Measurements from ENCODE around the gene ENTPD1. TPM values are rescaled to one million over a fixed set of nuclear protein-coding genes. Genes with fewer than 3 reads are reported as not detected.
"Not testable (repeated sequence)": the region's sequence is repeated elsewhere in the genome, so short reads cannot be mapped to it uniquely, and the experiment has no call there.

ENTPD1 gene, protein sequence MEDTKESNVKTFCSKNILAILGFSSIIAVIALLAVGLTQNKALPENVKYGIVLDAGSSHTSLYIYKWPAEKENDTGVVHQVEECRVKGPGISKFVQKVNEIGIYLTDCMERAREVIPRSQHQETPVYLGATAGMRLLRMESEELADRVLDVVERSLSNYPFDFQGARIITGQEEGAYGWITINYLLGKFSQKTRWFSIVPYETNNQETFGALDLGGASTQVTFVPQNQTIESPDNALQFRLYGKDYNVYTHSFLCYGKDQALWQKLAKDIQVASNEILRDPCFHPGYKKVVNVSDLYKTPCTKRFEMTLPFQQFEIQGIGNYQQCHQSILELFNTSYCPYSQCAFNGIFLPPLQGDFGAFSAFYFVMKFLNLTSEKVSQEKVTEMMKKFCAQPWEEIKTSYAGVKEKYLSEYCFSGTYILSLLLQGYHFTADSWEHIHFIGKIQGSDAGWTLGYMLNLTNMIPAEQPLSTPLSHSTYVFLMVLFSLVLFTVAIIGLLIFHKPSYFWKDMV
- polyA plus RNA-seq (ENCODE audit: low read depth in 6 of 6), result 10 to 100 TPM; 39.0 to 59.2 (median 48.9) TPM

DNA sequence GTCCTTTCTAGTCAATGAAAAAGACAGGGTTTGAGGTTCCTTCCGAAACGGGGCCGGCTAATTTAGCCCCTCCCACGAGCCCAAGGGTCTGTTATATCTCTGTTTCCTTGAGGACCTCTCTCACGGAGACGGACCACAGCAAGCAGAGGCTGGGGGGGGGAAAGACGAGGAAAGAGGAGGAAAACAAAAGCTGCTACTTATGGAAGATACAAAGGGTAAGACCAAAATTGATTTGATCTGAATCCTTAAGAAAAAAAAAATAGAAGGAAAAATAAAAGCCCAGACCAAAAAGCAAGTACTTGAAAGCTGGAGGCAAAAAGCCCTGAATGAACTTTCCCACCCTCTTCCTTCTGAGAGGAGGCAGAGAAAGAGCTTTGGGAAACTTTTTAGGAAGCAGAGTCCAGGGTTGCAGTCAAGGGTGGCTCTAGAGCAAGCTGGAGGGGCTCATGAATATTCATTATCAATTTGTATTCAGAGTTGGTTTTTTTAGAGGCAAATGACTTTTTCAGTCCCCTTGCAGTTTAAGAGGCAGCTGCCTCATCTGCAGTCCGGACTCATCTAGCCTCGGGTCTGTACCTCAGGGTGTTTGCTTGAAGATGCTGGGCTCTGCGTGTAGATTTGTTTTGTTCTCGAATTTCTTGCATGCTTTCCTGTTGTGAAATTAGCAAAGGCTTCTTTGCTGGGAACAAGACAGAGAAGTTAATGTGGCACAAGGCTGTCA lies at the start of gene ENTPD1:
Gene ENTPD1 (plus strand): TSS at position 123 of the 721 bp plus-strand sequence. CDS start 77 bp downstream, at position 200.
- ATAC-seq (ENCODE audit: low read depth in 2 of 2), result peak; percentile 5
- peaks cover 53 to 75% (median 73%) of the 10 kb centered on the region in 3 donors for H3K4me1 Mint-ChIP-seq
- peak; percentile 31 for DNase-seq

DNA sequence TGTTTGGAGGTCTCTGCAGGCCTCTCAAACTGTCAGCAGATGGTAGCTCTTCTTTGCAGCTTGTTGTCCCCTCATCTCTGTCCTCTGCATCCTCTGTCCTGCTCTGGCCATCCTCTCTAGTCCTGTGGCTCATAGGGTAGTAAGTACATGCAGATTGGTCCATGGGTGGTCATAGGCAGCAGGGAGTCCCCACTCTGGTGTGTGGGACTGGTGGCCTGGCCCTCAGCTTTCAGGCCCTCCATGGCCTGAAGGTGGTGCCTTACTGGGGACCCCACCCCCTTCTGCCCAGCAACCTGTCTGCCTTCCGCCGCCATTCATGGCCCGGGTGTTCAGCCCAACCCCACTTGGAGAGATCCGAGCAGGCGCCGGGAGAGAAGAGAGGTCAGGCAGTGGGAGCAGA lies 49.4 kb upstream of the ENTPD1 start:
- Mint-ChIP-seq H3K4me3 (no peak overlapping the region), H3K27me3 (no peaks in the 10 kb centered on the region), H3K27ac (no peak overlapping the region), H3K4me1 (peaks cover 5 to 8% (median 7%) of the 10 kb centered on the region in 3 donors), H3K9me3 (peaks cover 0 to 6% (median 0%) of the 10 kb centered on the region in 7 donors), H3K36me3 (no peaks in the 10 kb centered on the region)
- DNase-seq (no peak), ATAC-seq (ENCODE audit: low read depth in 2 of 2) (no peak)

More for the DNA sequence above, at the start of gene ENTPD1:
- H3K27ac Mint-ChIP-seq, result peak within 1 kb of the TSS; percentile 93 to 99 (median 96)
- H3K9me3 Mint-ChIP-seq, result no peaks in the 10 kb centered on the region
- H3K4me3 Mint-ChIP-seq, result peak within 1 kb of the TSS; percentile 84 to 97 (median 94)
- H3K36me3 Mint-ChIP-seq, result peaks cover 0 to 9% of the 10 kb centered on the region in 2 donors
- H3K27me3 Mint-ChIP-seq, result no peaks in the 10 kb centered on the region

DNA sequence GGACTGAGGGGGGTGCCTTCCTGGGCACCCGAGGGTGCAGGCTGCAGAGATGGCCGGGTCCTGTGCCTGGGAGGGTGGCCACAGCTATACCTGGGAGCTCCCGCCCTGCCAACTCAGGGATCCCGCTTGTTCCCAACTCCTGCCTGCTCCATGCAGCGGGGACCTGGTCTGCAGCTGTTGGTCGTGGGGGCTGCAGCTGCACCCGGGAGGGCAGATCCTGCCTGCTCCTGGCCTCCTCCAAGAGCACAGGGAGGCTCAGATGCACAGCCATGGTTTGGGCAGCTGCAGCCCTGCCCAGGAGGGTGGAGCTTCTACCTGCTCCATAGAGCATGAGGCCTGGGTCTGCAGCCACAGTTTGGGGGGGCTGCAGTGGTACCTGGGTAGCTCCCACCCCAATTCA lies 49.0 kb upstream of the ENTPD1 start:
- ATAC-seq (ENCODE audit: low read depth in 2 of 2) (no peak), DNase-seq (no peak)
- H3K4me3 Mint-ChIP-seq, result no peak overlapping the region
- H3K9me3 Mint-ChIP-seq, result peaks cover 0 to 6% (median 0%) of the 10 kb centered on the region in 7 donors
- peaks cover 5 to 8% (median 7%) of the 10 kb centered on the region in 3 donors for H3K4me1 Mint-ChIP-seq
- no peaks in the 10 kb centered on the region for H3K27me3 Mint-ChIP-seq
- no peak overlapping the region for H3K27ac Mint-ChIP-seq
- H3K36me3 Mint-ChIP-seq, result no peaks in the 10 kb centered on the region

DNA sequence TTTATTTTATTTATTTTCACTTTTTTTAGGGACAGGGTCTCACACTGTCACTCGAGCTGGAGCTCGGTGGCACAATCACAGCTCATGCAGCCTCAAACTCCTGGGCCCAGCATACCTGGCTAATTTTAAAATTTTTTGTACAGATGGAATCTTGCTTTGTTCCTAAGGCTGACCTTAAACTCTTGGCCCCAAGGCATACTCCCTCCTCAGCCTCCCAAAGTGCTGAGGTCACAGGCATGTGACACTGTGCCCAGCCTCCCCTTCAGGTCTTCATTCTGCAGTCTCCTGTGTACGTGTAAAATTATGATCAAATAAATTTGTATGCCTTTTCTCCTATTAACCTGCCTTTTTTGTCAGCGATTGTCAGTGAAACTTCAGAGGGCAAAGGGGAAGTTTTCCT lies 44.5 kb upstream of the ENTPD1 start:
- no peaks in the 10 kb centered on the region for H3K27me3 Mint-ChIP-seq
- peak overlapping the region in 2 of 6 donors; percentile 44 to 59 for H3K27ac Mint-ChIP-seq
- H3K4me1 Mint-ChIP-seq, result peaks cover 4 to 15% (median 5%) of the 10 kb centered on the region in 3 donors
- H3K9me3 Mint-ChIP-seq, result peaks cover 0 to 2% (median 0%) of the 10 kb centered on the region in 7 donors
- no peaks in the 10 kb centered on the region for H3K36me3 Mint-ChIP-seq
- H3K4me3 Mint-ChIP-seq, result no peak overlapping the region
- ATAC-seq (ENCODE audit: low read depth in 2 of 2) (no peak), DNase-seq (no peak)

DNA sequence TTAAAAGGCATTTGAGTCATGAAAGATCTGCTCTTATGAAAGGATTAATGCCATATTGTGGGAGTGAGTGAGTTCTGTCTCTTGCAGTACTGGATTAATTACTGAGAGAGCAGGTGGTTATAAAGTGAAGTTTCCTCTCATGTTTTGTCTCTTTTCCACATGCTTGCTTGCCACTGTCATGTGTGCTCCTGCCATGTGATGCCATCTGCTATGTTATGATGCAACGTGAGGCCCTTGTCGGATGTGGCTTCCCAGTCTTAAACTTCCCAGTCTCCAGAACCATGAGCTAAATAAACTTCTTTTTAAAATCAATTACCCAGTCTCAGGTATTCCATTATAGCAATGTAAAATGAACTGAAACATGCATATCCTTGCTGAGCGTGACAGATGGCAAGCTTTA lies 39.5 kb upstream of the ENTPD1 start:
- Mint-ChIP-seq H3K36me3 (no peaks in the 10 kb centered on the region), H3K27ac (peak overlapping the region in 2 of 6 donors; percentile 26 to 36), H3K4me3 (no peak overlapping the region), H3K27me3 (no peaks in the 10 kb centered on the region), H3K4me1 (peaks cover 0 to 9% (median 4%) of the 10 kb centered on the region in 3 donors), H3K9me3 (no peaks in the 10 kb centered on the region)
- ATAC-seq (ENCODE audit: low read depth in 2 of 2) (no peak), DNase-seq (no peak)

DNA sequence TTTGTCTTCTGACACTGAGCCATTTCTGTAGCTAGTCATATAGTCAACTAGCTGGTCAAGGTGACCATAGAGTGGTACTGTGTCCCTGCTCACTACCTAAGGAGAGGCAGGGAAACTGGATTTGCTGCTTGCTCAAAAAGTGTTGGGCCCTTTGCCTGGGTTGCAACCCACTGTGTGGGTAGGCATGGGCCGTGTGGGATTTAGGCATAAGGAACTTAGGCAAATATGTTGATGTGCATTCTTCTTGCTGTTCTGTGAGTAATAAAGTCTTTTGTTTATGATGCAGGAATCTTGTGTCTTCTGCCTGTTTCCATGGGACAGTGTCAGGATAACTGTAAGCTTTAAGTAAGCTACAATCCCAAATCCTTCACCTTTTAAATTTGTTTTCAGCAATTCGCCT lies 39.1 kb upstream of the ENTPD1 start:
- H3K27me3 Mint-ChIP-seq, result no peaks in the 10 kb centered on the region
- no peaks in the 10 kb centered on the region for H3K36me3 Mint-ChIP-seq
- no peak for DNase-seq
- H3K9me3 Mint-ChIP-seq, result peaks cover 0 to 3% (median 0%) of the 10 kb centered on the region in 7 donors
- no peak overlapping the region for H3K27ac Mint-ChIP-seq
- H3K4me1 Mint-ChIP-seq, result peaks cover 0 to 9% (median 4%) of the 10 kb centered on the region in 3 donors
- ATAC-seq (ENCODE audit: low read depth in 2 of 2), result no peak
- H3K4me3 Mint-ChIP-seq, result no peak overlapping the region

DNA sequence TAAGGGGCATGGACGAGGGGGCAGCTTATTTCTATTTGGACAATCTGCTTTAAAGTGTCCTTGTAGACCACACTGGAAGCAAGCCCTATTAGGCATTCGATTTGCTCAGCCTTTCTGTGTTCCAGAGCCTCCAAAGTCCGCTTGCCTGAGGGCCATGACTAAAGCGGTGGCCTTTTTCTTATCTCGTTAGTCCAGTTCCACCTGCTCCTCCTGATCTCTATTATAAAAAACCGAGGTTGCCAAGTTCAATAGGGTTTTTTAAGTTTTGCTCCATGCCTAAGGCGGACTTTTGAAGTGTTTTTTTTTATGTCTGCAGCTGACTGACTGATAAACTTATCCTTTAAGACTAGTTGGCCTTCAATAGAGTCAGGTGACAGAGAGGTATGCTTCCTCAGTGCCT lies 35.2 kb upstream of the ENTPD1 start:
- Mint-ChIP-seq H3K4me1 (peaks cover 4 to 13% (median 10%) of the 10 kb centered on the region in 3 donors), H3K9me3 (peaks cover 0 to 19% (median 4%) of the 10 kb centered on the region in 7 donors)
- H3K27me3 Mint-ChIP-seq; H3K4me3 Mint-ChIP-seq; ATAC-seq (ENCODE audit: low read depth in 2 of 2); DNase-seq; H3K27ac Mint-ChIP-seq; H3K36me3 Mint-ChIP-seq: not testable (repeated sequence)

DNA sequence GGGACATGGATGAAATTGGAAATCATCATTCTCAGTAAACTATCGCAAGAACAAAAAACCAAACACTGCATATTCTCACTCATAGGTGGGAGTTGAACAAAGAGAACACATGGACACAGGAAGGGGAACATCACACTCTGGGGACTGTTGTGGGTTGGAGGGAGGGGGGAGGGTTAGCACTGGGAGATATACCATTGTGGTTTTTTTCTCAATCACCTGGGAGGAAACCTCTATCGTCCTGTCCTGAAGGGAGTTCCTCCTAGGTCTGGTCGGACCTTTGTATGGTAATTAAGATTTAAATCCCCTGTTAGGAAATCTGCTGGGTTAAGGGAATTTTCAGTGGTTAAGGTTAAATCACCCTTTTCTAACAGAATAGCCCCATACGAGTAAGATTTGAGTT lies 33.5 kb upstream of the ENTPD1 start:
- not testable (repeated sequence) for H3K36me3 Mint-ChIP-seq; DNase-seq; H3K4me3 Mint-ChIP-seq; H3K27me3 Mint-ChIP-seq; ATAC-seq (ENCODE audit: low read depth in 2 of 2)
- Mint-ChIP-seq H3K9me3 (peaks cover 0 to 19% (median 4%) of the 10 kb centered on the region in 7 donors), H3K27ac (peak overlapping the region in 2 of 6 donors; percentile 51 to 70), H3K4me1 (peaks cover 4 to 10% (median 8%) of the 10 kb centered on the region in 3 donors)

DNA sequence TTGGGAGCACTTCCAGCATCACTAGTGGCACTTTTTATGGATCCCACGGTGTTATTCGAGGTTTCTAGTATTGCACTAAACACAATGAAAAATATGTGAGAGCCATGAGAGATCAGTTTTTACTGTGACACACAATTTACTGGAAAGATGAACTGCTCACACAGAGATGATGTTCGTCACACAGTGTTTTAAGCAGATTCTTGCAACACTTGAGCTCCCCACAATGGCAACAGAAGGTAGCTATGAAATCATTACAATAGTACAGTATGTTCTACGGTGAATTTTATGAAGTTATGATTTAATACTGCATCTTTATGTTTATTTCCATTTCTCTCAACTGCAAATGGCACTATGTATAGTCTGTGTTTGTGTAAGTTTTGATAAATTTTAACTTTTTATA lies 27.4 kb upstream of the ENTPD1 start:
- Mint-ChIP-seq H3K27ac (no peak overlapping the region), H3K4me1 (peaks cover 18 to 39% (median 20%) of the 10 kb centered on the region in 3 donors), H3K27me3 (no peaks in the 10 kb centered on the region), H3K9me3 (peaks cover 0 to 18% (median 5%) of the 10 kb centered on the region in 7 donors), H3K36me3 (no peaks in the 10 kb centered on the region), H3K4me3 (no peak overlapping the region)
- DNase-seq (no peak), ATAC-seq (ENCODE audit: low read depth in 2 of 2) (peak; percentile 35 to 50)

DNA sequence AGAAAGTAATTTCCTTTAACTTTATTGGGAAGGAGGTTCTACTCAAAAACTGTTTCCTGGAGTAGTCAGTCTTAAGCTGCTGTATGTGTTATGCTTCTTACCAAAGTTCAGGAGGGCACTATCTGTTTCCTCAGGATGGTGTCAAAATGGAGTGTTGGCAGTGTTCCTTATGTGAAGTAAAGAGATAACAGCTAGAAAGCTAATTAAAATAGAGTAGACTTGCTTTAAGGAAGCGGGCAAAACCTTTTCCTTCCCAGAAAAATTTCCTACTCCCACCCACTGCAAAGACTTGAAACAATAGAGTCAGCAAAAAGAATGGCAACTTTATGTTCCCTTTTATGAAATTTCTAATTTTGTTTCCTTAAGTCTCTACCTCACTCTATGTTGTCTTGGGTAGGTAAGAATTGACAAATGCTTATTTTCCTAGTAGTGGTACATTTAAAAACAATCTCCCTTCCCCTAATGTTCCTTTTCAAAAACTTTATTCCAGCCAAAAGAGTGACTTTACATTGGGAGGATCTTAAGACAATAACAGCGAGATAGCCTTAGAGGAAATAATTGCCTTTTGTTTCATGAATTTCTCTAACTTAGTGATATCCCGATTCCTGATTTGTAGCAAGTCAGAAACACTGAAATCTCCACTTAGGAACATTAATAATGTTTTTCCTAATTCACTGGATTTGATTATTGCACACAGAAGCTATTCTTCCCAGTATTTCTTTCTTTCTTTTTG lies 26.5 kb upstream of the ENTPD1 start:
- peaks cover 18 to 38% (median 20%) of the 10 kb centered on the region in 3 donors for H3K4me1 Mint-ChIP-seq
- ATAC-seq (ENCODE audit: low read depth in 2 of 2) (no peak), DNase-seq (no peak)
- peak overlapping the region in 5 of 6 donors; percentile 1 to 86 (median 55) for H3K27ac Mint-ChIP-seq
- H3K9me3 Mint-ChIP-seq, result peaks cover 0 to 15% (median 5%) of the 10 kb centered on the region in 7 donors
- no peak overlapping the region for H3K4me3 Mint-ChIP-seq
- H3K36me3 Mint-ChIP-seq, result no peaks in the 10 kb centered on the region
- no peaks in the 10 kb centered on the region for H3K27me3 Mint-ChIP-seq

DNA sequence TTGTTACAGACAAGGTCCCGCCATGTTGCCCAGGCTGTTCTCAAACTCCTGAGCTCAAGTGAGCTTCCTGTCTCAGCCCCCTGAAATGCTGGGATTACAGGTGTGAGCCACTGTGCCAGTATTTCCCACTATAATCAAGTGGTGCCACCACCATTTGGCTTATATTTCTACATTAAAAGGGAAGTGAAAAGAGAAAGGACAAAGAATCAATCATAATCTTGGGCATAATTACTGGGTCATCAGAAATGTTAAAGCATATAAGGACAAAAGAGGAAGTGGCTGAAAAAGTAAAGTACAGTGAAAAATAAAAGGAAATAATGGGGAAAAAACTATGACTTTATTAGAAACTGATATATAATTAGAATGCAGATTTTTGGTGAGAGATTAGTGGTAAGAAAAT lies 25.7 kb upstream of the ENTPD1 start:
- Mint-ChIP-seq H3K4me1 (peaks cover 18 to 38% (median 20%) of the 10 kb centered on the region in 3 donors), H3K27ac (peak overlapping the region in 5 of 6 donors; percentile 55 to 86 (median 70)), H3K4me3 (peak overlapping the region in 6 of 8 donors; percentile 12 to 47 (median 32)), H3K9me3 (peaks cover 0 to 10% (median 0%) of the 10 kb centered on the region in 7 donors), H3K36me3 (no peaks in the 10 kb centered on the region), H3K27me3 (no peaks in the 10 kb centered on the region)
- DNase-seq (peak; percentile 42), ATAC-seq (ENCODE audit: low read depth in 2 of 2) (peak; percentile 72 to 80)

DNA sequence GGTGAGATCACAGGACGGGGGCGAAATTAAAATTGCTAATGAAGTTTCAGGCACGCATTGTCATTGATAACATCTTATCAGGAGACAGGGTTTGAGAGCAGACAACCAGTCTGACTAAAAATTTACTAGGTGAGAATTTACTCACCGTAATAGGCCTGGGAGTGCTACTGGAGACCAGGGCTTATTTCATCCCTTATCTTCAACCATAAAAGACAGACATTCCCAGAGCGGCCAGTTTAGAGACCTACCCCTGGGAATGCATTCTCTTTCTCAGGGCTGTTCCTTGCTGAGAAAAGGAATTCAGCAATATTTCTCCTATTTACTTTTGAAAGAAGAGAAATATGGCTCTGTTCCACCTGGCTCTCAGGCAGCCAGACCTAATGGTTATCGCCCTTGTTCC lies 23.1 kb upstream of the ENTPD1 start:
- not testable (repeated sequence) for ATAC-seq (ENCODE audit: low read depth in 2 of 2); H3K36me3 Mint-ChIP-seq; DNase-seq; H3K27me3 Mint-ChIP-seq; H3K27ac Mint-ChIP-seq; H3K9me3 Mint-ChIP-seq
- H3K4me1 Mint-ChIP-seq, result peaks cover 18 to 45% (median 20%) of the 10 kb centered on the region in 3 donors
- H3K4me3 Mint-ChIP-seq, result peak overlapping the region in 1 of 8 donors; percentile 29

DNA sequence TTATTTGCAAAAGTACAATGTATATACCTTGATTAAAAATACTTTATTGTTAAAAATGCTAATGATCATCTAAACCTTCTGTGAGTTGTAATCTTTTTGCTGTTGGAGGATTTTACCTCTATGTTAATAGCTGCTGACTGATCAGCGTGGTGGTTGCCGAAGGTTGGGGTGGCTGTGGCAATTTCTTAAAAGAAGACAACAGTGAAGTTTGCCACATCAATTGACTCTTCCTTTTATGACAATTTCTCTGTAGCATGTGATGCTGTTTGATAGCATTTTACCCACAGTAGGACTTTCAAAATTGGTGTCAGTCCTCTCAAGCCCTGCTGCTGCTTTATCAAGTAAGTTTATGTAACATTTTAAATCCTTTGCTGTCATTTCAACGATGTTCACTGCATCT lies 16.9 kb upstream of the ENTPD1 start:
- no peak for DNase-seq
- Mint-ChIP-seq H3K36me3 (no peaks in the 10 kb centered on the region), H3K4me3 (no peak overlapping the region), H3K27ac (peak overlapping the region in 1 of 6 donors; percentile 5), H3K27me3 (no peaks in the 10 kb centered on the region), H3K4me1 (peaks cover 24 to 43% (median 31%) of the 10 kb centered on the region in 3 donors), H3K9me3 (no peaks in the 10 kb centered on the region)
- no peak for ATAC-seq (ENCODE audit: low read depth in 2 of 2)
